GM19035 (cell line): ENCODE results near the gene HS6ST3.
A peak's percentile ranks its signal among the peaks of the same experiment; 100 is the strongest.

Experiments
- ATAC-seq: cut with Tn5 transposase; IDR thresholded peaks from one replicate; pipeline ENCODE4 v1.9.1; 2021; ENCODE audit not compliant: unreplicated experiment

HS6ST3 gene

GRCh38 chr13:96198038-96198437 lies 108.1 kb downstream of the HS6ST3 start:
- ATAC-seq = no peak

GRCh38 chr13:96199315-96199714 lies 109.4 kb downstream of the HS6ST3 start:
- ATAC-seq = no peak

- ATAC-seq = no peak
Observed at GRCh38 chr13:96200810-96201209, 110.9 kb downstream of the HS6ST3 start.

GRCh38 chr13:96202315-96202714 lies 112.4 kb downstream of the HS6ST3 start:
- ATAC-seq = no peak

GRCh38 chr13:96203471-96203870 lies 113.6 kb downstream of the HS6ST3 start:
- no peak for ATAC-seq

- no peak for ATAC-seq
Observed at GRCh38 chr13:96214824-96215445, 125.0 kb downstream of the HS6ST3 start.

GRCh38 chr13:96216543-96216942 lies 126.6 kb downstream of the HS6ST3 start:
- no peak for ATAC-seq

- no peak for ATAC-seq
Observed at GRCh38 chr13:96218475-96218874, 128.6 kb downstream of the HS6ST3 start.

- ATAC-seq = no peak
Observed at GRCh38 chr13:96221471-96221870, 131.6 kb downstream of the HS6ST3 start.

GRCh38 chr13:96223231-96223630 lies 133.3 kb downstream of the HS6ST3 start:
- ATAC-seq = no peak

GRCh38 chr13:96229356-96229755 lies 139.4 kb downstream of the HS6ST3 start:
- peak; percentile 86 for ATAC-seq

- ATAC-seq = no peak
Observed at GRCh38 chr13:96238241-96238640, 148.3 kb downstream of the HS6ST3 start.

GRCh38 chr13:96238861-96239260 lies 149.0 kb downstream of the HS6ST3 start:
- ATAC-seq = no peak

- ATAC-seq = no peak
Observed at GRCh38 chr13:96243376-96243775, 153.5 kb downstream of the HS6ST3 start.

- no peak for ATAC-seq
Observed at GRCh38 chr13:96248103-96248502, 158.2 kb downstream of the HS6ST3 start.

GRCh38 chr13:96248996-96249395 lies 159.1 kb downstream of the HS6ST3 start:
- ATAC-seq = no peak

GRCh38 chr13:96252903-96253302 lies 163.0 kb downstream of the HS6ST3 start:
- no peak for ATAC-seq

- no peak for ATAC-seq
Observed at GRCh38 chr13:96273196-96273595, 183.3 kb downstream of the HS6ST3 start.

- no peak for ATAC-seq
Observed at GRCh38 chr13:96274046-96274445, 184.1 kb downstream of the HS6ST3 start.

GRCh38 chr13:96279904-96280303 lies 190.0 kb downstream of the HS6ST3 start:
- no peak for ATAC-seq

- ATAC-seq = no peak
Observed at GRCh38 chr13:96284971-96285370, 195.1 kb downstream of the HS6ST3 start.

GRCh38 chr13:96285729-96286128 lies 195.8 kb downstream of the HS6ST3 start:
- no peak for ATAC-seq
